Spleen (tissue), 11 donors: Measurements from ENCODE around the gene RASSF10. TPM values are rescaled to one million over a fixed set of nuclear protein-coding genes. Genes with fewer than 3 reads are reported as not detected.

Source experiments
- DNase-seq: peaks from one replicate; pipeline ENCODE4 v3.0.0-alpha.2; 2020
- H3K27ac ChIP-seq, 8 donors: fragments of 200-600 bp; sonication (generic) in 7 of 8; 1 replicate in 4 of 8; 2 replicates in 4 of 8; pipeline versions ENCODE4 v1.5.0 to v1.8.0; 2016 to 2021; ENCODE audit warnings: inconsistent platforms in 4 of 8, mild to moderate bottlenecking in 4 of 8, moderate library complexity in 1 of 8
- H3K27me3 ChIP-seq, 7 donors: fragments of 200-600 bp; sonication (generic) in 6 of 7; replicated peaks in 1 of 7; 1 replicate in 4 of 7; 2 replicates in 3 of 7; pipeline versions ENCODE4 v1.5.0 to v1.8.0; 2016 to 2021; ENCODE audit warnings: inconsistent platforms in 3 of 7, mild to moderate bottlenecking in 1 of 7
- H3K36me3 ChIP-seq, 6 donors: fragments of 200-600 bp; sonication (generic) in 5 of 6; 1 replicate in 4 of 6; 2 replicates in 2 of 6; pipeline versions ENCODE4 v1.5.0 to v1.8.0; 2016 to 2021; ENCODE audit warnings: inconsistent platforms in 2 of 6
- H3K4me1 ChIP-seq, 6 donors: fragments of 200-600 bp; sonication (generic) in 5 of 6; 1 replicate in 3 of 6; 2 replicates in 3 of 6; pipeline versions ENCODE4 v1.5.0 to v1.8.0; 2016 to 2021; ENCODE audit warnings: inconsistent platforms in 3 of 6
- H3K4me3 ChIP-seq, 8 donors: fragments of 200-600 bp; sonication (generic) in 7 of 8; 1 replicate in 4 of 8; 2 replicates in 4 of 8; pipeline versions ENCODE4 v1.5.0 to v1.8.0; 2016 to 2021; ENCODE audit warnings: inconsistent platforms in 4 of 8, mild to moderate bottlenecking in 4 of 8, moderate library complexity in 2 of 8
- H3K9me3 ChIP-seq, 8 donors: fragments of 200-600 bp; sonication (generic) in 7 of 8; 1 replicate in 4 of 8; 2 replicates in 4 of 8; pipeline versions ENCODE4 v1.5.0 to v1.8.0; 2016 to 2021; ENCODE audit warnings: inconsistent platforms in 4 of 8
- CTCF ChIP-seq, 11 experiments: fragments of 200-600 bp in 7 of 11; fragments of 450-650 bp in 4 of 11; sonication (generic) in 4 of 11; IDR thresholded peaks in 8 of 11; conservative IDR thresholded peaks in 3 of 11; 1 replicate in 7 of 11; 2 replicates in 4 of 11; pipeline versions ENCODE4 v1.4.0 to v1.8.0; 2016 to 2021; ENCODE audit warnings: antibody characterized with exemption in 11 of 11, inconsistent platforms in 4 of 11, mild to moderate bottlenecking in 1 of 11
- POLR2A ChIP-seq, 3 donors: fragments of 450-650 bp; IDR thresholded peaks; one replicate each; pipeline ENCODE4 v1.5.1; 2017; ENCODE audit warnings: antibody characterized with exemption in 3 of 3, mild to moderate bottlenecking in 1 of 3
- POLR2AphosphoS5 ChIP-seq, 3 donors: sonication (generic); formaldehyde crosslinking; IDR thresholded peaks; one replicate each; pipeline ENCODE4 v1.5.1; 2017; ENCODE audit warnings: antibody characterized with exemption in 3 of 3
- WGBS, 5 donors: extraction: QIAGEN DNeasy Blood & Tissue Kit in 3 of 5; methylation state at CpG; one replicate each; pipeline versions ENCODE4 v1.1.5 to v1.1.7; 2013 to 2018; 5-methylcytosine and 5-hydroxymethylcytosine counted together
- intact Hi-C: fragments of 100-400 bp; cut with DNase I; formaldehyde crosslinking; loops from one replicate; pipeline ENCODE4 v1.15.0; 2023; ENCODE audit warnings: low total_unique reads
- polyA plus RNA-seq, 3 donors: library from polyadenylated mRNA; stranded (reverse); fragments of 200-250 nt; gene quantifications; one replicate each; pipeline ENCODE4 v1.2.1, GENCODE V29; 2013
- total RNA-seq, 7 donors: library from RNA; depleted of rRNA in 3 of 7; stranded (reverse); fragments of >200 nt in 3 of 7; fragmentation: NEBNext Ultra II Directional in 4 of 7; extraction: Animal tissue kit (Norgen Biotek cat#: 25700) in 4 of 7; gene quantifications; one replicate each; pipeline versions ENCODE4 v1.1.0 to v1.2.1, GENCODE V29; 2016 to 2021
- donor health status: healthy with polysubstance abuse.
- donor health status: DM: no; HTN: no; CAD: no; lungs with moderate emphysema.
- donor health status: DM: no; HTN: no; CAD: no.
- donor health status: Bipolar disorder and iron deficiency.
- donor health status: healthy.
- donor health status: DM: no; HTN: no; CAD: no.
- donor health status: DM: yes; HTN: yes; CAD: no.

Gene RASSF10
- total and polyA plus RNA-seq, 10 donors: not detected

- Histone ChIP-seq H3K9me3 (no peaks in the 10 kb centered on the region), H3K4me1 (peaks cover 0 to 5% (median 0%) of the 10 kb centered on the region in 6 donors), H3K36me3 (no peaks in the 10 kb centered on the region), H3K27ac (no peak overlapping the region), H3K4me3 (no peak overlapping the region), H3K27me3 (peaks cover 0 to 14% (median 0%) of the 10 kb centered on the region in 7 donors)
- DNase-seq: no peak
- intact Hi-C loops: loop anchor here (10.0 kb wide), 2 partner anchors 216 to 376 kb away; no protein-coding TSS in a partner anchor
- TF ChIP-seq POLR2A (IDR thresholded peaks at IDR 0.05) (no peak), POLR2AphosphoS5 (IDR thresholded peaks at IDR 0.05) (no peak), CTCF (IDR thresholded peaks at IDR 0.05 in 8 of 11, conservative IDR thresholded peaks at IDR 0.05 in 3 of 11) (no peak)
- WGBS, 5 donors: 86 to 90% (median 88%) methylated on average over 6 of the region's 6 CpGs
These were observed 40.3 kb upstream of the RASSF10 start for GRCh38 chr11:12968826-12969225.

GRCh38 chr11:12971955-12972354 is 37.2 kb upstream of the RASSF10 start:
- 67 to 81% (median 78%) methylated on average over 1 of the region's 1 CpG for WGBS, 5 donors

GRCh38 chr11:12973528-12974181 is 35.5 kb upstream of the RASSF10 start:
- Histone ChIP-seq H3K27me3 (peaks cover 0 to 7% (median 0%) of the 10 kb centered on the region in 7 donors), H3K4me1 (no peaks in the 10 kb centered on the region), H3K27ac (no peak overlapping the region), H3K4me3 (no peak overlapping the region), H3K9me3 (no peaks in the 10 kb centered on the region), H3K36me3 (no peaks in the 10 kb centered on the region)
- TF ChIP-seq POLR2AphosphoS5 (IDR thresholded peaks at IDR 0.05): no peak
- TF ChIP-seq POLR2A (IDR thresholded peaks at IDR 0.05): no peak
- TF ChIP-seq CTCF (IDR thresholded peaks at IDR 0.05 in 8 of 11, conservative IDR thresholded peaks at IDR 0.05 in 3 of 11): no peak
- WGBS, 5 donors: 65 to 94% (median 87%) methylated on average over 1 of the region's 1 CpG
- intact Hi-C loops: no loop called here
- DNase-seq: no peak

More at GRCh38 chr11:12971955-12972354, 37.2 kb upstream of the RASSF10 start:
- H3K9me3 ChIP-seq: no peaks in the 10 kb centered on the region
- no peaks in the 10 kb centered on the region for H3K36me3 ChIP-seq
- TF ChIP-seq POLR2AphosphoS5 (IDR thresholded peaks at IDR 0.05): no peak
- no peak for TF ChIP-seq POLR2A (IDR thresholded peaks at IDR 0.05)
- no peak for TF ChIP-seq CTCF (IDR thresholded peaks at IDR 0.05 in 8 of 11, conservative IDR thresholded peaks at IDR 0.05 in 3 of 11)
- no peaks in the 10 kb centered on the region for H3K4me1 ChIP-seq
- DNase-seq: no peak
- intact Hi-C loops: no loop called here
- H3K27me3 ChIP-seq: peaks cover 0 to 8% (median 0%) of the 10 kb centered on the region in 7 donors
- H3K4me3 ChIP-seq: no peak overlapping the region
- H3K27ac ChIP-seq: no peak overlapping the region

GRCh38 chr11:12975195-12975594 is 33.9 kb upstream of the RASSF10 start:
- Histone ChIP-seq H3K27me3 (peaks cover 0 to 5% (median 0%) of the 10 kb centered on the region in 7 donors), H3K4me3 (no peak overlapping the region), H3K4me1 (no peaks in the 10 kb centered on the region), H3K36me3 (no peaks in the 10 kb centered on the region), H3K9me3 (no peaks in the 10 kb centered on the region), H3K27ac (no peak overlapping the region)
- whole genome bisulfite sequencing, 5 donors: 31 to 59% (median 36%) methylated on average over 2 of the region's 2 CpGs
- intact Hi-C loops: no loop called here
- no peak for DNase-seq
- no peak for TF ChIP-seq POLR2AphosphoS5 (IDR thresholded peaks at IDR 0.05)
